Measurements from ENCODE around the gene ELL. TPM values are rescaled to one million over a fixed set of nuclear protein-coding genes. Genes with fewer than 3 reads are reported as not detected.

ELL gene
- total RNA-seq, result 25.3 TPM

GRCh38 chr19:18521692-18522123 is at the start of gene ELL:
Gene ELL (minus strand): TSS chr19:18522070. CDS start chr19:18522055, 15 bp downstream.
- H3K9me3 ChIP-seq, result no peaks in the 10 kb centered on the region
- TF ChIP-seq POLR2AphosphoS5 (IDR thresholded peaks at IDR 0.05; ENCODE audit: insufficient read depth in 1 of 2, low read depth in 1 of 2) (peak in 1 of 2 donors; percentile 91), POLR2A (IDR thresholded peaks at IDR 0.05) (peak in 1 of 2 donors; percentile 95), CTCF (IDR thresholded peaks at IDR 0.05) (no peak)
- H3K27ac ChIP-seq, result peak within 1 kb of the TSS; percentile 99
- no peaks in the 10 kb centered on the region for H3K36me3 ChIP-seq
- DNase-seq (ENCODE audit: extremely low spot score in 2 of 2), result no peak
- H3K27me3 ChIP-seq, result no peaks in the 10 kb centered on the region
- intact Hi-C loops (cut with DNase I), result loop anchor here (5.0 kb wide), 1 partner anchor 36 kb away; the partner anchor contains the start of gene KXD1
- peak within 1 kb of the TSS; percentile 95 to 100 for H3K4me3 ChIP-seq
- peaks cover 40% of the 10 kb centered on the region for H3K4me1 ChIP-seq

- Histone ChIP-seq H3K9me3 (no peaks in the 10 kb centered on the region), H3K27ac (no peak overlapping the region), H3K4me1 (peaks cover 23% of the 10 kb centered on the region), H3K36me3 (peaks cover 5 to 57% of the 10 kb centered on the region in 2 donors), H3K27me3 (no peaks in the 10 kb centered on the region), H3K4me3 (no peak overlapping the region)
- DNase-seq (ENCODE audit: extremely low spot score in 2 of 2), result no peak
- intact Hi-C loops (cut with DNase I), result no loop called here
- TF ChIP-seq POLR2A (IDR thresholded peaks at IDR 0.05) (no peak), POLR2AphosphoS5 (IDR thresholded peaks at IDR 0.05; ENCODE audit: insufficient read depth in 1 of 2, low read depth in 1 of 2) (no peak), CTCF (IDR thresholded peaks at IDR 0.05) (no peak)
Measured at GRCh38 chr19:18568367-18568766, 46.5 kb upstream of the ELL start.

GRCh38 chr19:18566953-18567352 is 45.1 kb upstream of the ELL start:
- H3K36me3 ChIP-seq, result peaks cover 5 to 54% of the 10 kb centered on the region in 2 donors
- no peak overlapping the region for H3K4me3 ChIP-seq
- H3K27me3 ChIP-seq, result no peaks in the 10 kb centered on the region
- intact Hi-C loops (cut with DNase I), result no loop called here
- no peak overlapping the region for H3K27ac ChIP-seq
- DNase-seq (ENCODE audit: extremely low spot score in 2 of 2), result no peak
- peaks cover 18% of the 10 kb centered on the region for H3K4me1 ChIP-seq
- TF ChIP-seq CTCF (IDR thresholded peaks at IDR 0.05), result no peak
- TF ChIP-seq POLR2AphosphoS5 (IDR thresholded peaks at IDR 0.05; ENCODE audit: insufficient read depth in 1 of 2, low read depth in 1 of 2), result no peak
- no peak for TF ChIP-seq POLR2A (IDR thresholded peaks at IDR 0.05)
- no peaks in the 10 kb centered on the region for H3K9me3 ChIP-seq

- H3K4me1 ChIP-seq, result peaks cover 36% of the 10 kb centered on the region
- H3K27me3 ChIP-seq, result no peaks in the 10 kb centered on the region
- peak overlapping the region; percentile 10 for H3K27ac ChIP-seq
- H3K9me3 ChIP-seq, result no peaks in the 10 kb centered on the region
- no peak for TF ChIP-seq POLR2AphosphoS5 (IDR thresholded peaks at IDR 0.05; ENCODE audit: insufficient read depth in 1 of 2, low read depth in 1 of 2)
- no peak for TF ChIP-seq POLR2A (IDR thresholded peaks at IDR 0.05)
- intact Hi-C loops (cut with DNase I), result no loop called here
- H3K36me3 ChIP-seq, result peaks cover 5 to 30% of the 10 kb centered on the region in 2 donors
- no peak for DNase-seq (ENCODE audit: extremely low spot score in 2 of 2)
- H3K4me3 ChIP-seq, result no peak overlapping the region
Measured at GRCh38 chr19:18562086-18562485, 40.2 kb upstream of the ELL start.

GRCh38 chr19:18559685-18560084 is 37.8 kb upstream of the ELL start:
- H3K36me3 ChIP-seq, result peaks cover 3 to 9% of the 10 kb centered on the region in 2 donors
- intact Hi-C loops (cut with DNase I), result loop anchor here (5.0 kb wide), 1 partner anchor 37 kb away; the partner anchor contains the start of gene ELL
- no peaks in the 10 kb centered on the region for H3K9me3 ChIP-seq
- H3K4me1 ChIP-seq, result peaks cover 37% of the 10 kb centered on the region
- TF ChIP-seq POLR2A (IDR thresholded peaks at IDR 0.05), result no peak
- TF ChIP-seq POLR2AphosphoS5 (IDR thresholded peaks at IDR 0.05; ENCODE audit: insufficient read depth in 1 of 2, low read depth in 1 of 2), result no peak
- no peak for TF ChIP-seq CTCF (IDR thresholded peaks at IDR 0.05)
- no peak for DNase-seq (ENCODE audit: extremely low spot score in 2 of 2)
- H3K27me3 ChIP-seq, result no peaks in the 10 kb centered on the region
- H3K27ac ChIP-seq, result no peak overlapping the region
- no peak overlapping the region for H3K4me3 ChIP-seq
